ENCODE data around the gene CYTL1. TPM values are rescaled to one million over a fixed set of nuclear protein-coding genes. Genes with fewer than 3 reads are reported as not detected.
A peak's percentile ranks its signal among the peaks of the same experiment; 100 is the strongest.

Gene CYTL1
- total and polyA plus RNA-seq, 9 of the 15 experiments (the other 6 are each of a cell fraction or from before 2014, with no cell fraction given): not detected

DNA sequence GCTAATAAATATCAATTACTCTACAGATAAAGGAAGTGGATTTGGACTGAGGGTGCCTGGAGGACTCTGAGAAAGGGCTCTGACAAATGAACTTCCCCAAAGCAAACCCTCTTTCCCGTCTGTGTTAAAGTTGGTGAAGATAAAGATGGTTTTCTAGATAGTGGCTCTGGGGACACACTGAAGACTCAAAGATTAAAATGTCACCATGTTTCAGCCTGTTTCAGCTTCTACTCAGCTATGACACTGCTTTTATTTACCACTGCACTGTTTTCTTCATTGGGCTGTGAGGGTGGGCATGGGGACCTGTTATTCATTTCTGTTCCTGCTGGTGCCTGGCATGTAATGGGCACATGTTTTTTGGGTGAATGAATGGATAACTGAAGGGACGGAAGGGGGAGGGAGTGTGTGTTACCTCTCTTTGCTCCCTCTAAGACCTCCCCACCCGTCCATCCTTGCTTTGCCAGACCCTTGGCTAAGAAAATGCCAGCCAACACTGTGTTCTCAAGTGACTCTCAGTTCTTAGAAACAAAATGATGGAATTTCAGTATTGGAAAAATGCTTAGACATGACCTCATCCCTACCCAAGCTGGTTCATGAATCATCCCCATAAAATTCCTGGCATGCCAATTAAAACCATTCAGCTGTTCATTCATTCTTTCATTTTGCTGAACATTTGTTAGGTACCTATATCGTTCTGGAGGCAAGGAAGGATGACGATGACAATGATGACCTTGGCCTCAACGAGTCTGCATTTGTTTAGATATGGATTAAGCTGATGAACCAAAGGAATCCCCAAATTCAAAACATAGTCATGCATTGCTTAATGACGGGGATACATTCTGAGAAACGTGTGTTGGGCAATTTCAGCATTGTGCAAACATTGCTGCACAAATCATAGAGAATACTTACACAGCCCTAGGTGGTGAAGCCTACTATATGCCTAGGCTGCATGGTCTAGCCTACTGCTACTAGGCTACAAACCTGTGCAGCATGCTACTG lies 18.6 kb upstream of the CYTL1 start (continued):
- TF ChIP-seq, protein P1, sequence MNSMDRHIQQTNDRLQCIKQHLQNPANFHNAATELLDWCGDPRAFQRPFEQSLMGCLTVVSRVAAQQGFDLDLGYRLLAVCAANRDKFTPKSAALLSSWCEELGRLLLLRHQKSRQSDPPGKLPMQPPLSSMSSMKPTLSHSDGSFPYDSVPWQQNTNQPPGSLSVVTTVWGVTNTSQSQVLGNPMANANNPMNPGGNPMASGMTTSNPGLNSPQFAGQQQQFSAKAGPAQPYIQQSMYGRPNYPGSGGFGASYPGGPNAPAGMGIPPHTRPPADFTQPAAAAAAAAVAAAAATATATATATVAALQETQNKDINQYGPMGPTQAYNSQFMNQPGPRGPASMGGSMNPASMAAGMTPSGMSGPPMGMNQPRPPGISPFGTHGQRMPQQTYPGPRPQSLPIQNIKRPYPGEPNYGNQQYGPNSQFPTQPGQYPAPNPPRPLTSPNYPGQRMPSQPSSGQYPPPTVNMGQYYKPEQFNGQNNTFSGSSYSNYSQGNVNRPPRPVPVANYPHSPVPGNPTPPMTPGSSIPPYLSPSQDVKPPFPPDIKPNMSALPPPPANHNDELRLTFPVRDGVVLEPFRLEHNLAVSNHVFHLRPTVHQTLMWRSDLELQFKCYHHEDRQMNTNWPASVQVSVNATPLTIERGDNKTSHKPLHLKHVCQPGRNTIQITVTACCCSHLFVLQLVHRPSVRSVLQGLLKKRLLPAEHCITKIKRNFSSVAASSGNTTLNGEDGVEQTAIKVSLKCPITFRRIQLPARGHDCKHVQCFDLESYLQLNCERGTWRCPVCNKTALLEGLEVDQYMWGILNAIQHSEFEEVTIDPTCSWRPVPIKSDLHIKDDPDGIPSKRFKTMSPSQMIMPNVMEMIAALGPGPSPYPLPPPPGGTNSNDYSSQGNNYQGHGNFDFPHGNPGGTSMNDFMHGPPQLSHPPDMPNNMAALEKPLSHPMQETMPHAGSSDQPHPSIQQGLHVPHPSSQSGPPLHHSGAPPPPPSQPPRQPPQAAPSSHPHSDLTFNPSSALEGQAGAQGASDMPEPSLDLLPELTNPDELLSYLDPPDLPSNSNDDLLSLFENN (IDR thresholded peaks at IDR 0.05; ENCODE audit: low read depth in 2 of 2, low read length in 2 of 2): no peak
- TF ChIP-seq TAF7 (tag; IDR thresholded peaks at IDR 0.05) (no peak), POU5F1 (IDR thresholded peaks at IDR 0.05; ENCODE audit: borderline replicate concordance, low read depth, low read length, partially characterized antibody) (no peak), ZC3H4 (CRISPR knock-in tag; IDR thresholded peaks at IDR 0.05; ENCODE audit: borderline replicate concordance) (no peak), XRCC4 (IDR thresholded peaks at IDR 0.05; ENCODE audit: extremely low read depth, insufficient read depth, insufficient read length) (no peak), TFAM (CRISPR knock-in tag; conservative IDR thresholded peaks at IDR 0.05) (no peak), SRSF9 (IDR thresholded peaks at IDR 0.05; ENCODE audit: borderline replicate concordance, low read depth, low read length) (no peak), JUND (IDR thresholded peaks at IDR 0.05; ENCODE audit: borderline replicate concordance, low read depth, low read length) (peak; percentile 59; the same call in 1 of the 2 replicates), JUND (tag; IDR thresholded peaks at IDR 0.05; ENCODE audit: borderline replicate concordance, low read depth, low read length) (peak; percentile 47), SMARCA4 (IDR thresholded peaks at IDR 0.05) (peak; percentile 83), PYGO2 (tag; IDR thresholded peaks at IDR 0.05) (no peak), EP300 (IDR thresholded peaks at IDR 0.05; ENCODE audit: low read length) (peak; percentile 82), ZNF197 (CRISPR knock-in tag; IDR thresholded peaks at IDR 0.05; ENCODE audit: low read depth) (0 out of 2 replicates have a peak, but pooled peaks have one; percentile 67), KLF16 (IDR thresholded peaks at IDR 0.05) (peak; percentile 69; the same call in 1 of the 2 replicates)
- TF ChIP-seq, protein P2, sequence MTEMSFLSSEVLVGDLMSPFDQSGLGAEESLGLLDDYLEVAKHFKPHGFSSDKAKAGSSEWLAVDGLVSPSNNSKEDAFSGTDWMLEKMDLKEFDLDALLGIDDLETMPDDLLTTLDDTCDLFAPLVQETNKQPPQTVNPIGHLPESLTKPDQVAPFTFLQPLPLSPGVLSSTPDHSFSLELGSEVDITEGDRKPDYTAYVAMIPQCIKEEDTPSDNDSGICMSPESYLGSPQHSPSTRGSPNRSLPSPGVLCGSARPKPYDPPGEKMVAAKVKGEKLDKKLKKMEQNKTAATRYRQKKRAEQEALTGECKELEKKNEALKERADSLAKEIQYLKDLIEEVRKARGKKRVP (CRISPR knock-in tag; IDR thresholded peaks at IDR 0.05): 0 out of 2 replicates have a peak, but pooled peaks have one; percentile 32
- TF ChIP-seq, protein P3, sequence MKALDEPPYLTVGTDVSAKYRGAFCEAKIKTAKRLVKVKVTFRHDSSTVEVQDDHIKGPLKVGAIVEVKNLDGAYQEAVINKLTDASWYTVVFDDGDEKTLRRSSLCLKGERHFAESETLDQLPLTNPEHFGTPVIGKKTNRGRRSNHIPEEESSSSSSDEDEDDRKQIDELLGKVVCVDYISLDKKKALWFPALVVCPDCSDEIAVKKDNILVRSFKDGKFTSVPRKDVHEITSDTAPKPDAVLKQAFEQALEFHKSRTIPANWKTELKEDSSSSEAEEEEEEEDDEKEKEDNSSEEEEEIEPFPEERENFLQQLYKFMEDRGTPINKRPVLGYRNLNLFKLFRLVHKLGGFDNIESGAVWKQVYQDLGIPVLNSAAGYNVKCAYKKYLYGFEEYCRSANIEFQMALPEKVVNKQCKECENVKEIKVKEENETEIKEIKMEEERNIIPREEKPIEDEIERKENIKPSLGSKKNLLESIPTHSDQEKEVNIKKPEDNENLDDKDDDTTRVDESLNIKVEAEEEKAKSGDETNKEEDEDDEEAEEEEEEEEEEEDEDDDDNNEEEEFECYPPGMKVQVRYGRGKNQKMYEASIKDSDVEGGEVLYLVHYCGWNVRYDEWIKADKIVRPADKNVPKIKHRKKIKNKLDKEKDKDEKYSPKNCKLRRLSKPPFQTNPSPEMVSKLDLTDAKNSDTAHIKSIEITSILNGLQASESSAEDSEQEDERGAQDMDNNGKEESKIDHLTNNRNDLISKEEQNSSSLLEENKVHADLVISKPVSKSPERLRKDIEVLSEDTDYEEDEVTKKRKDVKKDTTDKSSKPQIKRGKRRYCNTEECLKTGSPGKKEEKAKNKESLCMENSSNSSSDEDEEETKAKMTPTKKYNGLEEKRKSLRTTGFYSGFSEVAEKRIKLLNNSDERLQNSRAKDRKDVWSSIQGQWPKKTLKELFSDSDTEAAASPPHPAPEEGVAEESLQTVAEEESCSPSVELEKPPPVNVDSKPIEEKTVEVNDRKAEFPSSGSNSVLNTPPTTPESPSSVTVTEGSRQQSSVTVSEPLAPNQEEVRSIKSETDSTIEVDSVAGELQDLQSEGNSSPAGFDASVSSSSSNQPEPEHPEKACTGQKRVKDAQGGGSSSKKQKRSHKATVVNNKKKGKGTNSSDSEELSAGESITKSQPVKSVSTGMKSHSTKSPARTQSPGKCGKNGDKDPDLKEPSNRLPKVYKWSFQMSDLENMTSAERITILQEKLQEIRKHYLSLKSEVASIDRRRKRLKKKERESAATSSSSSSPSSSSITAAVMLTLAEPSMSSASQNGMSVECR (CRISPR knock-in tag; IDR thresholded peaks at IDR 0.05): no peak
- TF ChIP-seq, protein P4, sequence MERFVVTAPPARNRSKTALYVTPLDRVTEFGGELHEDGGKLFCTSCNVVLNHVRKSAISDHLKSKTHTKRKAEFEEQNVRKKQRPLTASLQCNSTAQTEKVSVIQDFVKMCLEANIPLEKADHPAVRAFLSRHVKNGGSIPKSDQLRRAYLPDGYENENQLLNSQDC (CRISPR knock-in tag; IDR thresholded peaks at IDR 0.05): no peak
